Upper lobe of left lung (tissue), 4 donors: ENCODE data around the gene SSBP3.

Experiments
- CTCF ChIP-seq, 6 experiments: fragments of 450-650 bp in 4 of 6; fragments of 200-600 bp in 2 of 6; sonication (generic) in 2 of 6; IDR thresholded peaks; one replicate each; pipeline ENCODE4 v1.5.1; 2016 to 2019; ENCODE audit warnings: antibody characterized with exemption in 6 of 6
- POLR2AphosphoS5 ChIP-seq, 2 donors: sonication (generic); formaldehyde crosslinking; IDR thresholded peaks; one replicate each; pipeline ENCODE4 v1.5.1; 2017; ENCODE audit warnings: antibody characterized with exemption in 2 of 2

GRCh38 chr1:54253480-54253879 is 152.7 kb downstream of the SSBP3 start:
- no peak for TF ChIP-seq CTCF (IDR thresholded peaks at IDR 0.05)
- TF ChIP-seq POLR2AphosphoS5 (IDR thresholded peaks at IDR 0.05): no peak
